Activated naive CD8-positive, alpha-beta T cell treated with anti-CD3 and anti-CD28 coated beads, Interleukin-2, amount 50 U/mL, for 16 hours (primary cell): ENCODE data around the gene RNF17.
"Not testable (repeated sequence)": the region's sequence is repeated elsewhere in the genome, so short reads cannot be mapped to it uniquely, and the experiment has no call there.

Experiments
- DNase-seq: peaks from one replicate; pipeline ENCODE4 v3.0.0-alpha.2; 2020; ENCODE audit warnings: low read depth, low spot score

Gene RNF17

GRCh38 chr13:24745516-24745860 lies 18.5 kb upstream of the RNF17 start:
- no peak for DNase-seq

- DNase-seq = no peak
Observed at GRCh38 chr13:24745861-24746617, 17.9 kb upstream of the RNF17 start.

GRCh38 chr13:24746618-24747247 lies 17.2 kb upstream of the RNF17 start:
- DNase-seq = no peak

GRCh38 chr13:24747248-24748060 lies 16.5 kb upstream of the RNF17 start:
- DNase-seq = no peak

- no peak for DNase-seq
Observed at GRCh38 chr13:24748061-24748400, 15.9 kb upstream of the RNF17 start.

- no peak for DNase-seq
Observed at GRCh38 chr13:24759197-24759596, 4.8 kb upstream of the RNF17 start.

GRCh38 chr13:24764276-24764630 lies 284 bp downstream of the RNF17 start:
- no peak for DNase-seq

GRCh38 chr13:24777171-24777570 lies 13.2 kb downstream of the RNF17 start:
- DNase-seq = no peak

- no peak for DNase-seq
Observed at GRCh38 chr13:24784319-24784718, 20.4 kb downstream of the RNF17 start.

- no peak for DNase-seq
Observed at GRCh38 chr13:24788538-24788937, 24.6 kb downstream of the RNF17 start.

- no peak for DNase-seq
Observed at GRCh38 chr13:24802074-24802473, 38.1 kb downstream of the RNF17 start.

- no peak for DNase-seq
Observed at GRCh38 chr13:24821207-24821606, 57.2 kb downstream of the RNF17 start.

GRCh38 chr13:24822640-24823039 lies 58.7 kb downstream of the RNF17 start:
- DNase-seq = no peak

- not testable (repeated sequence) for DNase-seq
Observed at GRCh38 chr13:24823122-24823710, 59.2 kb downstream of the RNF17 start.

GRCh38 chr13:24827799-24828198 lies 63.8 kb downstream of the RNF17 start:
- DNase-seq = no peak

GRCh38 chr13:24834902-24835510 lies 71.0 kb downstream of the RNF17 start:
- DNase-seq = no peak

GRCh38 chr13:24837528-24837927 lies 73.6 kb downstream of the RNF17 start:
- not testable (repeated sequence) for DNase-seq

GRCh38 chr13:24842549-24843274 lies 78.7 kb downstream of the RNF17 start:
- no peak for DNase-seq

GRCh38 chr13:24851546-24851945 lies 87.6 kb downstream of the RNF17 start:
- DNase-seq = no peak

- no peak for DNase-seq
Observed at GRCh38 chr13:24854311-24854710, 90.3 kb downstream of the RNF17 start.

- no peak for DNase-seq
Observed at GRCh38 chr13:24858953-24859352, 95.0 kb downstream of the RNF17 start.
